ENCODE measurements around the gene RAMP1.

Gene RAMP1

DNA sequence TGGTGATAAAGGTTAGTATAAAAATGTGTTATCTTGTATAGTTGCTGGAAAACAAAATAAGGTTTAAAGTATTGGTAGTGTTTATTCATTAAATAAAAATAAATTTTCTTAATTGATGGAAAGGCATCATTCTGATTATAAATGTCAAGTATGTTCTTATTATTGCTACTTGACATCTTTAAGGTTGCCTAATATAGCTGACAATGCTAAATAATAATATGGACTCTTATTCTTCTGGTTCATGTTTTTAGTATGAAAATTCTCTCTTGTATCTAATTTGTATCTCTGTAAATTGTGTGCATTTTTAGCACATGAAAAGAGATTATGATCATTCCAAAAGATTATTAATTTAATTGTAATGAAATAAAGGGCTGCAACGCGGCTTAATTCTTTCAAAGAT lies 35.9 kb upstream of the RAMP1 start:
- TF ChIP-seq, protein P1, sequence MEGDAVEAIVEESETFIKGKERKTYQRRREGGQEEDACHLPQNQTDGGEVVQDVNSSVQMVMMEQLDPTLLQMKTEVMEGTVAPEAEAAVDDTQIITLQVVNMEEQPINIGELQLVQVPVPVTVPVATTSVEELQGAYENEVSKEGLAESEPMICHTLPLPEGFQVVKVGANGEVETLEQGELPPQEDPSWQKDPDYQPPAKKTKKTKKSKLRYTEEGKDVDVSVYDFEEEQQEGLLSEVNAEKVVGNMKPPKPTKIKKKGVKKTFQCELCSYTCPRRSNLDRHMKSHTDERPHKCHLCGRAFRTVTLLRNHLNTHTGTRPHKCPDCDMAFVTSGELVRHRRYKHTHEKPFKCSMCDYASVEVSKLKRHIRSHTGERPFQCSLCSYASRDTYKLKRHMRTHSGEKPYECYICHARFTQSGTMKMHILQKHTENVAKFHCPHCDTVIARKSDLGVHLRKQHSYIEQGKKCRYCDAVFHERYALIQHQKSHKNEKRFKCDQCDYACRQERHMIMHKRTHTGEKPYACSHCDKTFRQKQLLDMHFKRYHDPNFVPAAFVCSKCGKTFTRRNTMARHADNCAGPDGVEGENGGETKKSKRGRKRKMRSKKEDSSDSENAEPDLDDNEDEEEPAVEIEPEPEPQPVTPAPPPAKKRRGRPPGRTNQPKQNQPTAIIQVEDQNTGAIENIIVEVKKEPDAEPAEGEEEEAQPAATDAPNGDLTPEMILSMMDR (IDR thresholded peaks at IDR 0.05; ENCODE audit: insufficient read depth, low read length) = no peak
- TF ChIP-seq SPI1 (IDR thresholded peaks at IDR 0.05; ENCODE audit: borderline replicate concordance, low read depth) (no peak), GABPA (IDR thresholded peaks at IDR 0.05; ENCODE audit: low read depth) (no peak), POLR2AphosphoS5 (IDR thresholded peaks at IDR 0.05; ENCODE audit: low read depth) (no peak)
- TF ChIP-seq, protein P2, sequence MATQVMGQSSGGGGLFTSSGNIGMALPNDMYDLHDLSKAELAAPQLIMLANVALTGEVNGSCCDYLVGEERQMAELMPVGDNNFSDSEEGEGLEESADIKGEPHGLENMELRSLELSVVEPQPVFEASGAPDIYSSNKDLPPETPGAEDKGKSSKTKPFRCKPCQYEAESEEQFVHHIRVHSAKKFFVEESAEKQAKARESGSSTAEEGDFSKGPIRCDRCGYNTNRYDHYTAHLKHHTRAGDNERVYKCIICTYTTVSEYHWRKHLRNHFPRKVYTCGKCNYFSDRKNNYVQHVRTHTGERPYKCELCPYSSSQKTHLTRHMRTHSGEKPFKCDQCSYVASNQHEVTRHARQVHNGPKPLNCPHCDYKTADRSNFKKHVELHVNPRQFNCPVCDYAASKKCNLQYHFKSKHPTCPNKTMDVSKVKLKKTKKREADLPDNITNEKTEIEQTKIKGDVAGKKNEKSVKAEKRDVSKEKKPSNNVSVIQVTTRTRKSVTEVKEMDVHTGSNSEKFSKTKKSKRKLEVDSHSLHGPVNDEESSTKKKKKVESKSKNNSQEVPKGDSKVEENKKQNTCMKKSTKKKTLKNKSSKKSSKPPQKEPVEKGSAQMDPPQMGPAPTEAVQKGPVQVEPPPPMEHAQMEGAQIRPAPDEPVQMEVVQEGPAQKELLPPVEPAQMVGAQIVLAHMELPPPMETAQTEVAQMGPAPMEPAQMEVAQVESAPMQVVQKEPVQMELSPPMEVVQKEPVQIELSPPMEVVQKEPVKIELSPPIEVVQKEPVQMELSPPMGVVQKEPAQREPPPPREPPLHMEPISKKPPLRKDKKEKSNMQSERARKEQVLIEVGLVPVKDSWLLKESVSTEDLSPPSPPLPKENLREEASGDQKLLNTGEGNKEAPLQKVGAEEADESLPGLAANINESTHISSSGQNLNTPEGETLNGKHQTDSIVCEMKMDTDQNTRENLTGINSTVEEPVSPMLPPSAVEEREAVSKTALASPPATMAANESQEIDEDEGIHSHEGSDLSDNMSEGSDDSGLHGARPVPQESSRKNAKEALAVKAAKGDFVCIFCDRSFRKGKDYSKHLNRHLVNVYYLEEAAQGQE (IDR thresholded peaks at IDR 0.05; ENCODE audit: insufficient replicate concordance, low read depth) = no peak
- Histone ChIP-seq H3K27ac (replicated peaks) (no peak overlapping the region), H3K4me3 (replicated peaks; ENCODE audit: insufficient read depth, low read length) (no peak overlapping the region), H3K27me3 (ENCODE audit: insufficient read depth, poor library complexity, severe bottlenecking) (no peaks in the 10 kb centered on the region)
- no peak for DNase-seq (ENCODE audit: low read depth in 1 of 2, low spot score in 1 of 2)

DNA sequence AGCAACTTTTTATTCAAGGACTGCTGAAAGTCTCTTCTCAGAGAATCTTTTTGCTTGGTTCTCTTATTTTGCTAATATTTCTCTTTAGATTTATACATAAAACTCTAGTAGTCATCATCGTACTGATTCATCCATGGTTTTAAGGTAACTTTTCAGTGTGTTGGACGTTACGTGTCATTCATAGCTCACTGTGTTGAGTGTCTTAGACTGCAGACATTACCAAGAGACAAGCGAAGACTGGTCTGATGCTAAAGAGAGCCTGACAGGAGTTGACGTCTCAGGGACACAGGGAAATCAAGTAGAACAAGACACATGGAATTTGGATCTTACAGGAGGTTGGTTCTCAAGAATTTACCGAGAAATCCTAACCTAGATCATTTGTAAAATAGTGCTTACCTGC lies 35.3 kb upstream of the RAMP1 start:
- no peak overlapping the region for H3K4me3 ChIP-seq (replicated peaks; ENCODE audit: insufficient read depth, low read length)
- no peak for DNase-seq (ENCODE audit: low read depth in 1 of 2, low spot score in 1 of 2)
- no peaks in the 10 kb centered on the region for H3K27me3 ChIP-seq (ENCODE audit: insufficient read depth, poor library complexity, severe bottlenecking)
- TF ChIP-seq SPI1 (IDR thresholded peaks at IDR 0.05; ENCODE audit: borderline replicate concordance, low read depth) (no peak), GABPA (IDR thresholded peaks at IDR 0.05; ENCODE audit: low read depth) (no peak), POLR2AphosphoS5 (IDR thresholded peaks at IDR 0.05; ENCODE audit: low read depth) (no peak)
- TF ChIP-seq, protein P1 (IDR thresholded peaks at IDR 0.05; ENCODE audit: insufficient read depth, low read length) = no peak
- TF ChIP-seq, protein P2 (IDR thresholded peaks at IDR 0.05; ENCODE audit: insufficient replicate concordance, low read depth) = no peak
- no peak overlapping the region for H3K27ac ChIP-seq (replicated peaks)

DNA sequence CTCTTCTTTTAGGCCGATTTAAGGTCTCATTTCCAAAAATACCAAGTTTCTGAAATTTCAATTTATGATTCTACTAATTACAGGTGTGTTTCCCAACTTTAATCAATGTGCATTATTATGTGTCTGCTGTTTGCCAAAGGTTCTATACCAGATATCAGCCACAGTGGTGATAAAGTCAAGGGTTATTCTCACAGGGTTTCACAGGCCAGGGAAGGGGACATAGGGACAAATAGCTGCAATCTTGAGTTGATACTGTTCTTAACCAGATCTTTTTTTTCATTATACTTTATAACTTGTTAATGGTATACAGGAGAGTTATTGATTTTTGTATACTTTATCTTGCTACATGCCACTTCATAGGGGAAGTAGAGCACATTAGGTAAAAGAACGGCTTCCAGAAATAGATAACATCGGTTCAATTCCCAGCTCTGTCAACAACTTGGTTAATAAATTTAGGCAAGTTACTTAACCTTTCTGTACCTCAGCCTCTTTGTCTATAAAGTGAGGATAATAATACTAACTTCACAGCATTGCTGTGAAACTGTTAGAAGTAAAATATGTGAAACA lies 31.9 kb upstream of the RAMP1 start:
- DNase-seq (ENCODE audit: low read depth in 1 of 2, low spot score in 1 of 2) = no peak
- TF ChIP-seq SPI1 (IDR thresholded peaks at IDR 0.05; ENCODE audit: borderline replicate concordance, low read depth) (no peak), POLR2AphosphoS5 (IDR thresholded peaks at IDR 0.05; ENCODE audit: low read depth) (no peak)
- TF ChIP-seq, protein P1 (IDR thresholded peaks at IDR 0.05; ENCODE audit: insufficient read depth, low read length) = no peak
- Histone ChIP-seq H3K27ac (replicated peaks) (no peak overlapping the region), H3K4me3 (replicated peaks; ENCODE audit: insufficient read depth, low read length) (no peak overlapping the region), H3K27me3 (ENCODE audit: insufficient read depth, poor library complexity, severe bottlenecking) (no peaks in the 10 kb centered on the region)

DNA sequence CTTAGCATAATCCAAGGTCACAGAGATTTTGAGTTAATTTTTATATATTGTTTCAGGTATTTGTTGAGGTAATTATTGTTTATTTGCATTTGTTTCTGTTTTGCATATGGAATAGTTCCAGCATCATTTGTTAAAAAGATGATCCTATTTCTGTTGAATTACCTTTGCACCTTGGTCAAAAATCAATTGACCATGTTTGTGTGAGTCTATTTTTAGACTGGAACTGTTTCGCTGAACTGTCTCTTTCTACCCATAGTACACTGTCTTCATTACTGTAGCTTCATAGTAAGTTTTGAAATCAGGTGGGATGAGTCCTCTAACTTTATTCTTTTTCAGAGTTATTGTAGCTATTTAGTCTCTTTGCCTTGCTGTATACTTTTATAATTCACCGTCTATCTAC lies 28.9 kb upstream of the RAMP1 start:
- H3K27ac ChIP-seq (replicated peaks) = no peak overlapping the region
- DNase-seq (ENCODE audit: low read depth in 1 of 2, low spot score in 1 of 2) = no peak
- H3K27me3 ChIP-seq (ENCODE audit: insufficient read depth, poor library complexity, severe bottlenecking) = no peaks in the 10 kb centered on the region
- TF ChIP-seq POLR2AphosphoS5 (IDR thresholded peaks at IDR 0.05; ENCODE audit: low read depth) (no peak), SPI1 (IDR thresholded peaks at IDR 0.05; ENCODE audit: borderline replicate concordance, low read depth) (no peak), GABPA (IDR thresholded peaks at IDR 0.05; ENCODE audit: low read depth) (no peak)
- TF ChIP-seq, protein P2 (IDR thresholded peaks at IDR 0.05; ENCODE audit: insufficient replicate concordance, low read depth) = no peak
- TF ChIP-seq, protein P1 (IDR thresholded peaks at IDR 0.05; ENCODE audit: insufficient read depth, low read length) = no peak
- H3K4me3 ChIP-seq (replicated peaks; ENCODE audit: insufficient read depth, low read length) = no peak overlapping the region

Measured in HL-60 (cell line).